ENCODE measurements around the gene DAPP1. TPM values are rescaled to one million over a fixed set of nuclear protein-coding genes. Genes with fewer than 3 reads are reported as not detected.

Gene DAPP1
- polyA plus RNA-seq, 2 of the 4 experiments (the other 2 are of a cell fraction), result 0.03 TPM; not detected in 1

DNA sequence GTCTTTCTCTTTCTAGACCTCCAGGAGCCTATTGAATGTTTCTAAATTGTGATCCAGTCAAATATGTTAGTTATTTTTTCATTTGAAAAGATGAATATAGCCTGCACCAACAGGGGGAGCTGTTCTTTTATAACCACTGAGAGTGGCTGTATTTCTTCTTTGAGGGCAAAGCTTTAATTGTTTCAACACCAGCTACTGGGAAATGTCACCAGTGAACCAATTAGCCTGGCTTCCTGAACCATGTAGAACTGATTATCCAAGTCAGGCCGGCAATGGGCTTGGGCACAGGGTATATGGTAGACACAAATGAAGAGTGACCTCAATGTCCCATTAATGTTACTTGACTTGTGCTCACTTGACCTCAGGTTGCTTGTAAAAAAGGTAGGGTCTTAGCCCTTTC lies 4.8 kb upstream of the DAPP1 start:
- no peaks in the 10 kb centered on the region for H3K9me3 ChIP-seq
- no peaks in the 10 kb centered on the region for H3K4me1 ChIP-seq
- peak in 1 of 2 experiments; percentile 21 for DNase-seq (ENCODE audit: low read depth in 1 of 2, low spot score in 1 of 2)
- TF ChIP-seq ESRRA (IDR thresholded peaks at IDR 0.05; ENCODE audit: borderline replicate concordance, low read length), result no peak
- TF ChIP-seq JUN (IDR thresholded peaks at IDR 0.05), result no peak
- no peak for TF ChIP-seq CBX8 (IDR thresholded peaks at IDR 0.05)
- no peak for TF ChIP-seq CEBPB (IDR thresholded peaks at IDR 0.05)
- TF ChIP-seq JUNB (IDR thresholded peaks at IDR 0.05), result no peak
- TF ChIP-seq, protein P1, sequence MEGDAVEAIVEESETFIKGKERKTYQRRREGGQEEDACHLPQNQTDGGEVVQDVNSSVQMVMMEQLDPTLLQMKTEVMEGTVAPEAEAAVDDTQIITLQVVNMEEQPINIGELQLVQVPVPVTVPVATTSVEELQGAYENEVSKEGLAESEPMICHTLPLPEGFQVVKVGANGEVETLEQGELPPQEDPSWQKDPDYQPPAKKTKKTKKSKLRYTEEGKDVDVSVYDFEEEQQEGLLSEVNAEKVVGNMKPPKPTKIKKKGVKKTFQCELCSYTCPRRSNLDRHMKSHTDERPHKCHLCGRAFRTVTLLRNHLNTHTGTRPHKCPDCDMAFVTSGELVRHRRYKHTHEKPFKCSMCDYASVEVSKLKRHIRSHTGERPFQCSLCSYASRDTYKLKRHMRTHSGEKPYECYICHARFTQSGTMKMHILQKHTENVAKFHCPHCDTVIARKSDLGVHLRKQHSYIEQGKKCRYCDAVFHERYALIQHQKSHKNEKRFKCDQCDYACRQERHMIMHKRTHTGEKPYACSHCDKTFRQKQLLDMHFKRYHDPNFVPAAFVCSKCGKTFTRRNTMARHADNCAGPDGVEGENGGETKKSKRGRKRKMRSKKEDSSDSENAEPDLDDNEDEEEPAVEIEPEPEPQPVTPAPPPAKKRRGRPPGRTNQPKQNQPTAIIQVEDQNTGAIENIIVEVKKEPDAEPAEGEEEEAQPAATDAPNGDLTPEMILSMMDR (IDR thresholded peaks at IDR 0.05), result peak; percentile 31; the same call in 2 of the 3 replicates
- TF ChIP-seq FOSB (CRISPR knock-in tag; IDR thresholded peaks at IDR 0.05), result no peak
- no peak for TF ChIP-seq POLR2A (IDR thresholded peaks at IDR 0.05; ENCODE audit: low read length)
- no peak for TF ChIP-seq EHF (CRISPR knock-in tag; IDR thresholded peaks at IDR 0.05)
- peak in 1 of 2 experiments; percentile 26; a peak in 1 of 5 replicates for TF ChIP-seq RAD21 (conservative IDR thresholded peaks at IDR 0.05 in 1 of 2, IDR thresholded peaks at IDR 0.05 in 1 of 2)
- no peak for TF ChIP-seq FOXS1 (CRISPR knock-in tag; IDR thresholded peaks at IDR 0.05)
- TF ChIP-seq ZSCAN20 (CRISPR knock-in tag; IDR thresholded peaks at IDR 0.05), result no peak
- TF ChIP-seq SMC3 (IDR thresholded peaks at IDR 0.05), result 0 out of 3 replicates have a peak, but pooled peaks have one; percentile 19
- TF ChIP-seq CHD2 (IDR thresholded peaks at IDR 0.05; ENCODE audit: low read length, partially characterized antibody), result no peak
- TF ChIP-seq HOXA7 (CRISPR knock-in tag; IDR thresholded peaks at IDR 0.05), result no peak
- no peak for TF ChIP-seq PBX3 (IDR thresholded peaks at IDR 0.05)
- TF ChIP-seq NPAS2 (CRISPR knock-in tag; IDR thresholded peaks at IDR 0.05; ENCODE audit: borderline replicate concordance), result no peak
- TF ChIP-seq ZFP36 (IDR thresholded peaks at IDR 0.05; ENCODE audit: borderline replicate concordance, partially characterized antibody), result no peak
- TF ChIP-seq HOXB5 (CRISPR knock-in tag; IDR thresholded peaks at IDR 0.05), result no peak
- no peak for TF ChIP-seq POLR2AphosphoS2 (conservative IDR thresholded peaks at IDR 0.05; ENCODE audit: low read length)
- no peak for TF ChIP-seq RCOR1 (IDR thresholded peaks at IDR 0.05; ENCODE audit: low read depth, low read length)
- POLR2A ChIA-PET, result no interaction called here
- WGBS (ENCODE audit: missing lambda C conversion rate), result 11% methylated on average over 1 of the region's 1 CpG
- no peak for FAIRE-seq
- no peak for ATAC-seq
- H3K27ac ChIP-seq, result no peak overlapping the region
- H3K4me3 ChIP-seq, result no peak overlapping the region
- H3K4me2 ChIP-seq, result no peak overlapping the region
- CTCF ChIA-PET, result interaction anchor here (0.6 to 1.6 kb wide), 6 partner anchors 9 to 1187 kb away, joined by 3 to 7 read pairs (median 3); no protein-coding TSS in a partner anchor

GRCh38 chr4:99815597-99816011 lies 1.0 kb upstream of the DAPP1 start:
- no peak overlapping the region for H3K4me2 ChIP-seq
- no peaks in the 10 kb centered on the region for H3K9me3 ChIP-seq
- no peak overlapping the region for H3K4me3 ChIP-seq
- ChIA-PET CTCF (no interaction called here), POLR2A (no interaction called here)
- DNase-seq (ENCODE audit: low read depth in 1 of 2, low spot score in 1 of 2), result no peak
- TF ChIP-seq HEYL (CRISPR knock-in tag; IDR thresholded peaks at IDR 0.05) (no peak), GATA3 (IDR thresholded peaks at IDR 0.05; ENCODE audit: borderline replicate concordance) (no peak), HDAC2 (IDR thresholded peaks at IDR 0.05) (no peak)
- WGBS (ENCODE audit: missing lambda C conversion rate), result 57% methylated on average over 1 of the region's 1 CpG
- no peaks in the 10 kb centered on the region for H3K4me1 ChIP-seq
- FAIRE-seq, result no peak
- H3K27ac ChIP-seq, result no peak overlapping the region
- ATAC-seq, result no peak

- 40% methylated on average over 4 of the region's 4 CpGs for WGBS (ENCODE audit: missing lambda C conversion rate)
- Histone ChIP-seq H3K4me3 (no peak overlapping the region), H3K4me2 (no peak overlapping the region), H3K9me3 (no peaks in the 10 kb centered on the region), H3K27ac (no peak overlapping the region), H3K4me1 (no peaks in the 10 kb centered on the region)
- no peak for ATAC-seq
- DNase-seq (ENCODE audit: low read depth in 1 of 2, low spot score in 1 of 2), result no peak
- POLR2A ChIA-PET, result no interaction called here
- CTCF ChIA-PET, result interaction anchor here (0.6 to 1.8 kb wide), 3 partner anchors 9 to 11 kb away, joined by 3 to 9 read pairs (median 4); no protein-coding TSS in a partner anchor
- FAIRE-seq, result no peak
- TF ChIP-seq PHF8 (IDR thresholded peaks at IDR 0.05; ENCODE audit: borderline replicate concordance, low read depth), result no peak
- TF ChIP-seq RFX5 (IDR thresholded peaks at IDR 0.05), result no peak
- TF ChIP-seq HOXB5 (CRISPR knock-in tag; IDR thresholded peaks at IDR 0.05), result no peak
- TF ChIP-seq MAZ (IDR thresholded peaks at IDR 0.05; ENCODE audit: borderline replicate concordance, low read depth, low read length), result no peak
- no peak for TF ChIP-seq JUNB (IDR thresholded peaks at IDR 0.05)
- TF ChIP-seq POLR2A (IDR thresholded peaks at IDR 0.05; ENCODE audit: low read length), result no peak
- TF ChIP-seq, protein P2, sequence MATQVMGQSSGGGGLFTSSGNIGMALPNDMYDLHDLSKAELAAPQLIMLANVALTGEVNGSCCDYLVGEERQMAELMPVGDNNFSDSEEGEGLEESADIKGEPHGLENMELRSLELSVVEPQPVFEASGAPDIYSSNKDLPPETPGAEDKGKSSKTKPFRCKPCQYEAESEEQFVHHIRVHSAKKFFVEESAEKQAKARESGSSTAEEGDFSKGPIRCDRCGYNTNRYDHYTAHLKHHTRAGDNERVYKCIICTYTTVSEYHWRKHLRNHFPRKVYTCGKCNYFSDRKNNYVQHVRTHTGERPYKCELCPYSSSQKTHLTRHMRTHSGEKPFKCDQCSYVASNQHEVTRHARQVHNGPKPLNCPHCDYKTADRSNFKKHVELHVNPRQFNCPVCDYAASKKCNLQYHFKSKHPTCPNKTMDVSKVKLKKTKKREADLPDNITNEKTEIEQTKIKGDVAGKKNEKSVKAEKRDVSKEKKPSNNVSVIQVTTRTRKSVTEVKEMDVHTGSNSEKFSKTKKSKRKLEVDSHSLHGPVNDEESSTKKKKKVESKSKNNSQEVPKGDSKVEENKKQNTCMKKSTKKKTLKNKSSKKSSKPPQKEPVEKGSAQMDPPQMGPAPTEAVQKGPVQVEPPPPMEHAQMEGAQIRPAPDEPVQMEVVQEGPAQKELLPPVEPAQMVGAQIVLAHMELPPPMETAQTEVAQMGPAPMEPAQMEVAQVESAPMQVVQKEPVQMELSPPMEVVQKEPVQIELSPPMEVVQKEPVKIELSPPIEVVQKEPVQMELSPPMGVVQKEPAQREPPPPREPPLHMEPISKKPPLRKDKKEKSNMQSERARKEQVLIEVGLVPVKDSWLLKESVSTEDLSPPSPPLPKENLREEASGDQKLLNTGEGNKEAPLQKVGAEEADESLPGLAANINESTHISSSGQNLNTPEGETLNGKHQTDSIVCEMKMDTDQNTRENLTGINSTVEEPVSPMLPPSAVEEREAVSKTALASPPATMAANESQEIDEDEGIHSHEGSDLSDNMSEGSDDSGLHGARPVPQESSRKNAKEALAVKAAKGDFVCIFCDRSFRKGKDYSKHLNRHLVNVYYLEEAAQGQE (IDR thresholded peaks at IDR 0.05), result no peak
- no peak for TF ChIP-seq POLR2AphosphoS2 (conservative IDR thresholded peaks at IDR 0.05; ENCODE audit: low read length)
- TF ChIP-seq E2F6 (IDR thresholded peaks at IDR 0.05; ENCODE audit: borderline replicate concordance, low read depth), result no peak
- TF ChIP-seq MAFK (IDR thresholded peaks at IDR 0.05; ENCODE audit: partially characterized antibody), result no peak
These were observed 773 bp downstream of the DAPP1 start for GRCh38 chr4:99817309-99817890.

Measured in A549 (cell line).